IMR-90 (cell line): Measurements from ENCODE around the gene SLC29A3. TPM values are rescaled to one million over a fixed set of nuclear protein-coding genes. Genes with fewer than 3 reads are reported as not detected.

Experiments
- ATAC-seq: fragments of 200-7000 bp; cut with Tn5 transposase; 2 replicates; pipeline ENCODE4 v1.9.1; 2020; ENCODE audit warnings: low read depth, mild to moderate bottlenecking, moderate library complexity
- BruUV-seq: library from RNA; stranded (reverse); fragments of 400-500 nt; replicated peaks from 2 replicates; lab custom pipeline; 2021; lab: Mats Ljungman, UMichigan
- CTCF ChIA-PET: fragments of 300-600 bp; formaldehyde crosslinking; extraction: SDS; loops from one replicate; lab custom pipeline; 2021; ENCODE audit warnings: antibody characterized with exemption; lab: Yijun Ruan, JAX
- POLR2A ChIA-PET: fragments of 300-600 bp; sonication (Branson Sonifier 250); formaldehyde crosslinking; loops from one replicate; lab custom pipeline; 2022; ENCODE audit warnings: antibody characterized with exemption; ENCODE audit not compliant: unreplicated experiment; lab: Charles Lee
- DNase-seq: peaks from one replicate; pipeline ENCODE4 v3.0.0; 2013
- H2AFZ ChIP-seq: replicated peaks from 2 replicates; pipeline ENCODE3; 2013; ENCODE audit warnings: low read length, mild to moderate bottlenecking; ENCODE audit not compliant: poor library complexity
- H2AK5ac ChIP-seq: 2 replicates; pipeline ENCODE4 v1.6.1; 2013; ENCODE audit warnings: low read depth, low read length, inconsistent platforms
- H2AK9ac ChIP-seq: replicated peaks from 2 replicates; pipeline ENCODE3; 2013; ENCODE audit warnings: mild to moderate bottlenecking, low read depth, low read length, moderate library complexity; ENCODE audit not compliant: poor library complexity
- H2BK120ac ChIP-seq: 2 replicates; pipeline ENCODE4 v1.6.1; 2013; ENCODE audit warnings: low read depth, low read length, inconsistent platforms
- H2BK15ac ChIP-seq: 3 replicates; pipeline ENCODE4 v1.6.1; 2013; ENCODE audit warnings: low read depth, low read length, inconsistent platforms
- H2BK20ac ChIP-seq: 2 replicates; pipeline ENCODE4 v1.6.1; 2013; ENCODE audit warnings: low read depth, mild to moderate bottlenecking, inconsistent platforms, low read length, moderate library complexity
- H2BK5ac ChIP-seq: 2 replicates; pipeline ENCODE4 v1.6.1; 2013; ENCODE audit warnings: mild to moderate bottlenecking, low read depth, low read length, inconsistent platforms; ENCODE audit not compliant: poor library complexity, severe bottlenecking
- H3K14ac ChIP-seq: replicated peaks from 2 replicates; pipeline ENCODE4 v1.6.1; 2013; ENCODE audit warnings: low read depth, low read length, inconsistent platforms
- H3K18ac ChIP-seq: 2 replicates; pipeline ENCODE4 v1.6.1; 2013; ENCODE audit warnings: low read depth, low read length, control low read depth
- H3K23ac ChIP-seq: 2 replicates; pipeline ENCODE4 v1.6.1; 2013; ENCODE audit warnings: low read depth, low read length, inconsistent platforms
- H3K27ac ChIP-seq: 2 replicates; pipeline ENCODE4 v1.5.1; 2013; ENCODE audit warnings: mild to moderate bottlenecking, control low read depth, low read length; ENCODE audit not compliant: insufficient read depth
- H3K27me3 ChIP-seq: 2 replicates; pipeline ENCODE4 v1.6.1; 2013; ENCODE audit warnings: low read length; ENCODE audit not compliant: control insufficient read depth, insufficient read depth
- H3K36me3 ChIP-seq: 2 replicates; pipeline ENCODE4 v1.6.1; 2013; ENCODE audit warnings: low read length, mixed read lengths; ENCODE audit not compliant: control insufficient read depth, insufficient read depth
- H3K4ac ChIP-seq: 2 replicates; pipeline ENCODE4 v1.6.1; 2013; ENCODE audit warnings: low read depth, low read length, inconsistent platforms
- H3K4me1 ChIP-seq: 2 replicates; pipeline ENCODE4 v1.6.1; 2013; ENCODE audit warnings: low read length, mixed read lengths; ENCODE audit not compliant: control insufficient read depth, insufficient read depth
- H3K4me2 ChIP-seq: 2 replicates; pipeline ENCODE4 v1.6.1; 2013; ENCODE audit warnings: low read depth, mild to moderate bottlenecking, control low read depth, low read length, moderate library complexity
- H3K4me3 ChIP-seq: 2 replicates; pipeline ENCODE4 v1.5.1; 2013; ENCODE audit warnings: low read depth, mild to moderate bottlenecking, control low read depth, low read length, moderate library complexity; ENCODE audit not compliant: insufficient read depth
- H3K56ac ChIP-seq: 2 replicates; pipeline ENCODE4 v1.6.1; 2013; ENCODE audit warnings: low read length, inconsistent platforms; ENCODE audit not compliant: insufficient read depth; ENCODE audit errors: extremely low read depth
- H3K79me1 ChIP-seq, 2 experiments: 2 replicates each; pipeline ENCODE4 v1.6.1; 2013; ENCODE audit warnings: low read length in 2 of 2, inconsistent platforms in 1 of 2, low read depth in 1 of 2
- H3K9ac ChIP-seq: 2 replicates; pipeline ENCODE4 v1.6.1; 2013; ENCODE audit warnings: low read depth, low read length, control low read depth
- H3K9me1 ChIP-seq: 2 replicates; pipeline ENCODE4 v1.6.1; 2013; ENCODE audit warnings: low read length, inconsistent platforms; ENCODE audit not compliant: insufficient read depth
- H3K9me3 ChIP-seq: 2 replicates; pipeline ENCODE4 v1.6.1; 2013; ENCODE audit warnings: low read length; ENCODE audit not compliant: control insufficient read depth, insufficient read depth
- H4K20me1 ChIP-seq: 2 replicates; pipeline ENCODE4 v1.6.1; 2013; ENCODE audit warnings: low read length, inconsistent platforms; ENCODE audit not compliant: insufficient read depth
- H4K5ac ChIP-seq: 2 replicates; pipeline ENCODE4 v1.6.1; 2013; ENCODE audit warnings: mild to moderate bottlenecking, low read depth, low read length, control low read depth
- H4K8ac ChIP-seq, 2 experiments: 2 replicates each; pipeline ENCODE4 v1.6.1; 2013; ENCODE audit warnings: low read depth in 2 of 2, low read length in 2 of 2, control low read depth in 1 of 2, inconsistent platforms in 1 of 2
- H4K91ac ChIP-seq: 2 replicates; pipeline ENCODE4 v1.6.1; 2013; ENCODE audit warnings: low read depth, low read length, inconsistent platforms; ENCODE audit not compliant: insufficient read depth
- ELK1 ChIP-seq: fragments of 150-350 bp; IDR thresholded peaks from 2 replicates; pipeline ENCODE4 v1.6.1; 2016; ENCODE audit warnings: low read depth, mild to moderate bottlenecking, low read length, moderate library complexity, borderline replicate concordance
- RAD21 ChIP-seq: IDR thresholded peaks from 2 replicates; pipeline ENCODE4 v1.6.1; 2012; ENCODE audit warnings: low read length, improper control_type of control experiment
- WGBS, 2 experiments: methylation state at CpG; one replicate each; pipeline versions ENCODE4 v1.1.5 to v1.1.7; 2013; ENCODE audit warnings: missing lambda C conversion rate in 2 of 2; ENCODE audit not compliant: insufficient read length in 1 of 2; ENCODE audit errors: extremely low coverage in 2 of 2; 5-methylcytosine and 5-hydroxymethylcytosine counted together
- dilution Hi-C: fragments of 300-500 bp; cut with HindIII; formaldehyde crosslinking; loops from one replicate; pipeline ENCODE4 v1.14.3; 2018; ENCODE audit warnings: low sequenced_read_pairs; ENCODE audit not compliant: unreplicated experiment
- in situ Hi-C: fragments of 300-500 bp; cut with MboI; formaldehyde crosslinking; loops from 3 replicates; pipeline ENCODE4 v1.14.3; 2019; ENCODE audit warnings: low sequenced_read_pairs, inconsistent platforms, mixed read lengths
- intact Hi-C: fragments of 100-400 bp; cut with micrococcal nuclease; formaldehyde crosslinking; loops from 2 replicates; pipeline ENCODE4 v1.10.0; 2022
- polyA plus RNA-seq, 3 experiments: library from polyadenylated mRNA; depleted of rRNA; stranded (reverse); fragments of >200 nt; gene quantifications; 2 replicates each; pipeline ENCODE4 v1.2.3, GENCODE V29; 2012; ENCODE audit warnings: low replicate concordance in 1 of 3
- total RNA-seq: library from RNA; depleted of rRNA; stranded (reverse); fragments of >200 nt; gene quantifications from 2 replicates; pipeline ENCODE4 v1.2.3, GENCODE V29; 2012

Gene SLC29A3
- total and polyA plus RNA-seq, 2 of the 4 experiments (the other 2 are of a cell fraction): 0.72 to 3.0 TPM

DNA sequence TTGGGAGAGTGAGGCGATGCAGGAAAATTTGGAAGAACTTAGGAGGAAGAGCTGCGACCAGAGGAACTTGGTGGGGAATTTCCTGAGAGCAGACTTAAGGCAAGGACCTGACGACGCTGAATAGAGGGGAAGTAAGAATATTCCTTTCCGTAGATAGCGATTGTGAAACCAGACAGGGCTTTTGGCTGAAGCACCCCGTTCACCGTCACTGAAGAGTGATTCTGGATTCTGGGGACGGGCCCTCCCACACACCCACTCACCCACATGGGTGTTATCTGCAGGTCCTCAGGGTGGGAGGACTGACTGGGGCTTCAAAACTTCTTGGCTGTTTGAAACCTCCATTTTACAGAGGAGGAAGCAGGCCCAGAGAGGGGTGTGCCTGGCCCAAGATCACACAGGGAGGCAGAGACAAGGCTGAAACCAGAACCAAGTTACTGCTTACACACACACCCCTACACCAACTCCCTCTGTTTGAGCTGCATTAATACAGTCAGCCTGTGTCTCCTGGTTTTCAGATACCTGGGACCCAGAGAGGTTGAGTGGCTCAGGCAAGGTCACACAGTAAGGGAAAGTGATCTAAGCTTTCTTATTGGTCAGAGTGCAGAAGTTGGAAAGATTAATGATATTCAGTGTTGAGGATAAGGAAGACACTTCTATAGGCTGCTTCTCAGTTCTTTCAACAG, 40.4 kb downstream of the SLC29A3 start:
- dilution Hi-C loops: no loop called here
- DNase-seq (no peak), ATAC-seq (no peak)
- Histone ChIP-seq H3K4me1 (peaks cover under 1% of the 10 kb centered on the region), H2AK9ac (peak overlapping the region; percentile 90), H3K14ac (no peak overlapping the region), H4K5ac (no peak overlapping the region), H4K8ac (no peak overlapping the region), H3K23ac (no peak overlapping the region), H4K20me1 (no peaks in the 10 kb centered on the region), H3K79me1 (no peaks in the 10 kb centered on the region), H2AK5ac (no peak overlapping the region), H3K56ac (no peak overlapping the region), H3K18ac (no peak overlapping the region), H2BK5ac (no peak overlapping the region), H2BK15ac (no peak overlapping the region), H3K9ac (no peak overlapping the region), H3K27ac (no peak overlapping the region), H2AFZ (no peak overlapping the region), H2BK20ac (no peak overlapping the region), H3K27me3 (no peaks in the 10 kb centered on the region), H3K4ac (no peak overlapping the region), H2BK120ac (no peak overlapping the region), H3K4me3 (no peak overlapping the region), H3K9me3 (no peaks in the 10 kb centered on the region), H4K91ac (no peak overlapping the region), H3K9me1 (no peaks in the 10 kb centered on the region), H3K4me2 (no peak overlapping the region), H3K36me3 (peaks cover 2% of the 10 kb centered on the region)
- TF ChIP-seq ELK1: no peak
- TF ChIP-seq RAD21: no peak
- in situ Hi-C loops: no loop called here
- 100% methylated on average over 1 of the region's 9 CpGs; no CpG with 5 or more reads in 1 of the 2 experiments for WGBS, 2 experiments
- POLR2A ChIA-PET: interaction anchor here (0.7 kb wide), 1 partner anchor 1737 kb away, joined by 17 read pairs; no protein-coding TSS in a partner anchor
- CTCF ChIA-PET: no interaction called here
- no TSS peak for BruUV-seq
- intact Hi-C loops: no loop called here
